ENCODE results near the gene SPP2. TPM values are rescaled to one million over a fixed set of nuclear protein-coding genes. Genes with fewer than 3 reads are reported as not detected.

The SPP2 gene
- total and polyA plus RNA-seq, 9 of the 15 experiments (the other 6 are each of a cell fraction or from before 2014, with no cell fraction given) = not detected

- TF ChIP-seq HDAC6 (IDR thresholded peaks at IDR 0.05; ENCODE audit: low read depth, low read length) (no peak), POLR2B (IDR thresholded peaks at IDR 0.05; ENCODE audit: low read depth, partially characterized antibody) (no peak), GATAD2A (IDR thresholded peaks at IDR 0.05) (no peak), ZNF445 (CRISPR knock-in tag; IDR thresholded peaks at IDR 0.05; ENCODE audit: low read depth) (no peak)
- TF ChIP-seq, protein P1, sequence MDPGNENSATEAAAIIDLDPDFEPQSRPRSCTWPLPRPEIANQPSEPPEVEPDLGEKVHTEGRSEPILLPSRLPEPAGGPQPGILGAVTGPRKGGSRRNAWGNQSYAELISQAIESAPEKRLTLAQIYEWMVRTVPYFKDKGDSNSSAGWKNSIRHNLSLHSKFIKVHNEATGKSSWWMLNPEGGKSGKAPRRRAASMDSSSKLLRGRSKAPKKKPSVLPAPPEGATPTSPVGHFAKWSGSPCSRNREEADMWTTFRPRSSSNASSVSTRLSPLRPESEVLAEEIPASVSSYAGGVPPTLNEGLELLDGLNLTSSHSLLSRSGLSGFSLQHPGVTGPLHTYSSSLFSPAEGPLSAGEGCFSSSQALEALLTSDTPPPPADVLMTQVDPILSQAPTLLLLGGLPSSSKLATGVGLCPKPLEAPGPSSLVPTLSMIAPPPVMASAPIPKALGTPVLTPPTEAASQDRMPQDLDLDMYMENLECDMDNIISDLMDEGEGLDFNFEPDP (CRISPR knock-in tag; IDR thresholded peaks at IDR 0.05) = no peak
Measured at GRCh38 chr2:234001380-234002160, 48.9 kb upstream of the SPP2 start (continued).

DNA sequence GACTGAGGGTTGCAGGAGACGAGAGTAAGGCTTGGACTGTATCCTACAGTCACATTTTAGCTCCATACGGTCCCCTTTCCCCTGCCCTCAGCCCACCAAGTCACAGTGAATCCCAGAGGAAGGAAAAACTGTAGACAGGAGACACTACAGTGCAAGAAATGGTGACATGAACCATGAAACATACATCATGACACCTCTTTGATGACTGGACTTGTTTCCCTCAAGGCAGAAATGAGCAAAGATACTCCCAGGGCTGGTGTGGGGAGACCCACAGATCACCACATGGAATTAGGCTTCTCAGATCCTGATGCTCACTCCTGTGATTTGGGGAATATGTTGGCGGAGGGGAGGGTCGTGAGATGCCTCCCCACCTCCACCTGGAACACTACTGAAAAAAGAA lies 48.2 kb upstream of the SPP2 start:
- H3K27ac ChIP-seq (ENCODE audit: extremely low read depth, low read depth, low read length) = no peak overlapping the region
- TF ChIP-seq SP1 (CRISPR knock-in tag; IDR thresholded peaks at IDR 0.05) = no peak
- TF ChIP-seq, protein P2, sequence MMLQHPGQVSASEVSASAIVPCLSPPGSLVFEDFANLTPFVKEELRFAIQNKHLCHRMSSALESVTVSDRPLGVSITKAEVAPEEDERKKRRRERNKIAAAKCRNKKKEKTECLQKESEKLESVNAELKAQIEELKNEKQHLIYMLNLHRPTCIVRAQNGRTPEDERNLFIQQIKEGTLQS (IDR thresholded peaks at IDR 0.05) = no peak
- TF ChIP-seq, protein P2 (CRISPR knock-in tag; conservative IDR thresholded peaks at IDR 0.05) = no peak
- no peak for TF ChIP-seq CREB1 (IDR thresholded peaks at IDR 0.05)
- TF ChIP-seq CREB1 (CRISPR knock-in tag; IDR thresholded peaks at IDR 0.05) = no peak
- no peak for TF ChIP-seq NFIX (CRISPR knock-in tag; IDR thresholded peaks at IDR 0.05; ENCODE audit: low read depth)
- no peak for TF ChIP-seq LARP7 (IDR thresholded peaks at IDR 0.05)
- no peak for TF ChIP-seq RHOXF2B (CRISPR knock-in tag; conservative IDR thresholded peaks at IDR 0.05)
- no peak for TF ChIP-seq DPF2 (IDR thresholded peaks at IDR 0.05)
- no peak for TF ChIP-seq SPI1 (IDR thresholded peaks at IDR 0.05; ENCODE audit: borderline replicate concordance, low read depth, low read length)
- no peak for TF ChIP-seq PHB2 (IDR thresholded peaks at IDR 0.05; ENCODE audit: low read depth)
- no peak for TF ChIP-seq POLR2G (IDR thresholded peaks at IDR 0.05; ENCODE audit: low read depth, low read length)
- TF ChIP-seq CHD2 (IDR thresholded peaks at IDR 0.05; ENCODE audit: low read depth, low read length) = no peak
- TF ChIP-seq NELFE (IDR thresholded peaks at IDR 0.05; ENCODE audit: insufficient read depth, insufficient read length) = no peak
- TF ChIP-seq POLR3G (IDR thresholded peaks at IDR 0.05; ENCODE audit: extremely low read depth, insufficient read length, insufficient replicate concordance) = no peak
- TF ChIP-seq ZNF23 (CRISPR knock-in tag; IDR thresholded peaks at IDR 0.05) = no peak
- TF ChIP-seq ZNF583 (CRISPR knock-in tag; IDR thresholded peaks at IDR 0.05) = no peak
- no peak for TF ChIP-seq ZNF354B (CRISPR knock-in tag; IDR thresholded peaks at IDR 0.05)
- no peak for TF ChIP-seq KAT8 (IDR thresholded peaks at IDR 0.05; ENCODE audit: low read depth)

More for the DNA sequence above, 48.2 kb upstream of the SPP2 start:
- no peak for FAIRE-seq
- Histone ChIP-seq H3K4me3 (no peak overlapping the region), H3K9ac (ENCODE audit: insufficient read depth in 1 of 2, low read depth in 2 of 2, low read length in 2 of 2) (no peak overlapping the region), H3K36me3 (ENCODE audit: control insufficient read depth, insufficient read depth, low read length) (no peaks in the 10 kb centered on the region), H3K79me2 (ENCODE audit: control insufficient read depth, insufficient read depth, low read length) (no peaks in the 10 kb centered on the region), H2AFZ (ENCODE audit: low read depth, low read length) (no peak overlapping the region), H3K27me3 (ENCODE audit: control insufficient read depth in 2 of 2, insufficient read depth in 2 of 2, low read length in 2 of 2) (no peaks in the 10 kb centered on the region; a peak in 1 of 5 replicates), H3K4me2 (ENCODE audit: insufficient read depth, low read length) (no peak overlapping the region), H3K9me1 (ENCODE audit: control insufficient read depth, insufficient read depth, low read length) (no peaks in the 10 kb centered on the region), H4K20me1 (replicated peaks; ENCODE audit: control insufficient read depth, insufficient read depth, low read length) (no peaks in the 10 kb centered on the region), H3K4me1 (replicated peaks in 1 of 2; ENCODE audit: control insufficient read depth in 2 of 2, insufficient read depth in 2 of 2, low read length in 2 of 2) (no peaks in the 10 kb centered on the region), H3K9me3 (replicated peaks; ENCODE audit: control insufficient read depth, insufficient read depth, low read depth, low read length) (no peaks in the 10 kb centered on the region)
- no peak for DNase-seq (ENCODE audit: extremely low read depth in 1 of 4, low spot score in 3 of 4)
- ATAC-seq = no peak
- ChIA-PET POLR2A (interaction anchor here (0.6 kb wide), 1 partner anchor 204 kb away, joined by 4 read pairs; no protein-coding TSS in a partner anchor), CTCF (ENCODE audit: low intra/inter-chr PET ratio) (no interaction called here)
- in situ Hi-C loops (cut with MboI) (no loop called here), intact Hi-C loops (cut with micrococcal nuclease) (no loop called here)
- no TSS peak for BruUV-seq (replicated peaks)
- 0% methylated on average over 2 of the region's 4 CpGs for WGBS (ENCODE audit: insufficient coverage, low coverage, missing lambda C conversion rate)

Data from K562 (cell line).